H9 (cell line): ENCODE results near the gene RPGRIP1L. TPM values are rescaled to one million over a fixed set of nuclear protein-coding genes. Genes with fewer than 3 reads are reported as not detected.

Experiments
- DNase-seq: peaks from one replicate; pipeline ENCODE4 v3.0.0-alpha.2; 2017
- H2AFZ ChIP-seq: one replicate; pipeline ENCODE4 v1.6.1; 2013; ENCODE audit warnings: mild to moderate bottlenecking, low read length, control low read depth, moderate library complexity
- H2AK5ac ChIP-seq: 2 replicates; pipeline ENCODE4 v1.6.1; 2013; ENCODE audit warnings: low read length, control low read depth, mixed read lengths; ENCODE audit not compliant: insufficient read length
- H2BK120ac ChIP-seq: one replicate; pipeline ENCODE4 v1.6.1; 2013; ENCODE audit warnings: low read depth, mild to moderate bottlenecking, low read length, control low read depth, inconsistent platforms; ENCODE audit not compliant: poor library complexity, severe bottlenecking
- H2BK12ac ChIP-seq: 2 replicates; pipeline ENCODE4 v1.6.1; 2013; ENCODE audit warnings: low read length, control low read depth, mixed read lengths, low read depth; ENCODE audit not compliant: insufficient read length
- H2BK15ac ChIP-seq: 2 replicates; pipeline ENCODE4 v1.6.1; 2013; ENCODE audit warnings: low read depth, low read length, control low read depth
- H2BK20ac ChIP-seq: one replicate; pipeline ENCODE4 v1.6.1; 2013; ENCODE audit warnings: low read depth, mild to moderate bottlenecking, low read length, control low read depth, inconsistent platforms; ENCODE audit not compliant: poor library complexity, severe bottlenecking
- H2BK5ac ChIP-seq: 2 replicates; pipeline ENCODE4 v1.6.1; 2013; ENCODE audit warnings: low read length, control low read depth, mixed read lengths; ENCODE audit not compliant: insufficient read length
- H3K14ac ChIP-seq: 2 replicates; pipeline ENCODE4 v1.6.1; 2013; ENCODE audit warnings: low read length, control low read depth; ENCODE audit not compliant: insufficient read depth
- H3K18ac ChIP-seq: 2 replicates; pipeline ENCODE4 v1.6.1; 2013; ENCODE audit warnings: low read depth, mild to moderate bottlenecking, mixed read lengths, low read length, control low read depth; ENCODE audit not compliant: insufficient read length
- H3K23ac ChIP-seq: 2 replicates; pipeline ENCODE4 v1.6.1; 2013; ENCODE audit warnings: low read length, control low read depth, mixed read lengths, low read depth; ENCODE audit not compliant: insufficient read length
- H3K23me2 ChIP-seq: 2 replicates; pipeline ENCODE4 v1.6.1; 2013; ENCODE audit warnings: low read depth, mild to moderate bottlenecking, mixed read lengths, low read length, control low read depth; ENCODE audit not compliant: insufficient read length, poor library complexity, severe bottlenecking
- H3K27ac ChIP-seq: 2 replicates; pipeline ENCODE4 v1.5.1; 2013; ENCODE audit warnings: low read length, control low read depth, mixed read lengths, low read depth; ENCODE audit not compliant: insufficient read length
- H3K27me3 ChIP-seq: 2 replicates; pipeline ENCODE4 v1.6.1; 2013; ENCODE audit warnings: low read length, control low read depth, inconsistent platforms; ENCODE audit not compliant: insufficient read depth
- H3K4ac ChIP-seq: 2 replicates; pipeline ENCODE4 v1.6.1; 2013; ENCODE audit warnings: low read depth, mild to moderate bottlenecking, control low read depth, inconsistent platforms, low read length, moderate library complexity
- H3K4me1 ChIP-seq: 2 replicates; pipeline ENCODE4 v1.6.1; 2013; ENCODE audit warnings: low read length, control low read depth, inconsistent platforms; ENCODE audit not compliant: insufficient read depth
- H3K4me2 ChIP-seq: 2 replicates; pipeline ENCODE4 v1.6.1; 2013; ENCODE audit warnings: low read length, control low read depth, mixed read lengths; ENCODE audit not compliant: insufficient read length, insufficient read depth
- H3K56ac ChIP-seq: 2 replicates; pipeline ENCODE4 v1.6.1; 2013; ENCODE audit warnings: low read depth, mild to moderate bottlenecking, mixed read lengths, low read length, control low read depth; ENCODE audit not compliant: insufficient read length
- H3K79me1 ChIP-seq: 2 replicates; pipeline ENCODE4 v1.6.1; 2013; ENCODE audit warnings: low read depth, mild to moderate bottlenecking, moderate library complexity, low read length, control low read depth, inconsistent platforms; ENCODE audit not compliant: insufficient read depth, poor library complexity, severe bottlenecking
- H3K79me2 ChIP-seq: 2 replicates; pipeline ENCODE4 v1.6.1; 2013; ENCODE audit warnings: low read length, control low read depth, inconsistent platforms; ENCODE audit not compliant: insufficient read depth
- H3K9ac ChIP-seq: 2 replicates; pipeline ENCODE4 v1.6.1; 2013; ENCODE audit warnings: low read length, control low read depth, mixed read lengths; ENCODE audit not compliant: insufficient read length; ENCODE audit errors: extremely low read depth
- H3K9me3 ChIP-seq: one replicate; pipeline ENCODE4 v1.6.1; 2013; ENCODE audit warnings: low read depth, low read length, inconsistent platforms; ENCODE audit not compliant: control insufficient read depth
- H3T11ph ChIP-seq: one replicate; pipeline ENCODE4 v1.6.1; 2013; ENCODE audit warnings: mild to moderate bottlenecking, low read length, control low read depth, inconsistent platforms
- H4K20me1 ChIP-seq: one replicate; pipeline ENCODE4 v1.6.1; 2013; ENCODE audit not compliant: control insufficient read depth, insufficient read length, insufficient read depth
- H4K5ac ChIP-seq: 2 replicates; pipeline ENCODE4 v1.6.1; 2013; ENCODE audit warnings: low read depth, mild to moderate bottlenecking, mixed read lengths, low read length, control low read depth; ENCODE audit not compliant: insufficient read length
- H4K8ac ChIP-seq: replicated peaks from 2 replicates; pipeline ENCODE4 v1.6.1; 2013; ENCODE audit warnings: low read length, control low read depth, mixed read lengths, low read depth; ENCODE audit not compliant: insufficient read length
- H4K91ac ChIP-seq: 2 replicates; pipeline ENCODE4 v1.6.1; 2013; ENCODE audit warnings: low read depth, mild to moderate bottlenecking, moderate library complexity, mixed read lengths, low read length, control low read depth; ENCODE audit not compliant: insufficient read length
- H3K27ac Mint-ChIP-seq, 3 experiments: 2 replicates in 2 of 3; 3 replicates in 1 of 3; pipeline ENCODE4 v1.8.0; 2020 to 2021; ENCODE audit warnings: mixed read lengths in 3 of 3, mild to moderate bottlenecking in 1 of 3, moderate library complexity in 1 of 3
- H3K27me3 Mint-ChIP-seq: 2 replicates; pipeline ENCODE4 v1.8.0; 2021; ENCODE audit warnings: low read depth, mild to moderate bottlenecking, moderate library complexity, mixed read lengths
- H3K36me3 Mint-ChIP-seq, 3 experiments: 2 replicates in 2 of 3; 3 replicates in 1 of 3; pipeline ENCODE4 v1.8.0; 2020 to 2021; ENCODE audit warnings: low read depth in 3 of 3, mixed read lengths in 3 of 3; ENCODE audit not compliant: insufficient read depth in 1 of 3
- H3K4me1 Mint-ChIP-seq, 2 experiments: 2 replicates each; pipeline ENCODE4 v1.8.0; 2020; ENCODE audit warnings: mixed read lengths in 2 of 2
- H3K4me3 Mint-ChIP-seq, 2 experiments: 2 replicates in 1 of 2; 3 replicates in 1 of 2; pipeline ENCODE4 v1.8.0; 2020 to 2021; ENCODE audit warnings: mild to moderate bottlenecking in 2 of 2, mixed read lengths in 2 of 2, moderate library complexity in 1 of 2
- H3K9me3 Mint-ChIP-seq, 2 experiments: 2 replicates in 1 of 2; 3 replicates in 1 of 2; pipeline ENCODE4 v1.8.0; 2020; ENCODE audit warnings: mild to moderate bottlenecking in 2 of 2, mixed read lengths in 2 of 2, moderate library complexity in 1 of 2
- WGBS: extraction: QIAGEN DNeasy Blood & Tissue Kit; methylation state at CpG from one replicate; pipeline ENCODE4 v1.1.7; 2013; ENCODE audit warnings: missing lambda C conversion rate, low lambda C conversion rate, mixed read lengths; ENCODE audit not compliant: insufficient read length; ENCODE audit errors: extremely low coverage; 5-methylcytosine and 5-hydroxymethylcytosine counted together
- total RNA-seq: library from RNA; stranded (reverse); gene quantifications from 2 replicates; pipeline ENCODE4 v1.2.1, GENCODE V29; 2021
- TF ChIP-seq, protein P1 (sequence below): fragments of 200-600 bp; sonication (generic); conservative IDR thresholded peaks from 3 replicates; pipeline ENCODE4 v1.8.0; 2021; ENCODE audit warnings: antibody characterized with exemption, mild to moderate bottlenecking

Gene RPGRIP1L
- total RNA-seq, 1 experiment from 2014 or later = 11.7 TPM

DNA sequence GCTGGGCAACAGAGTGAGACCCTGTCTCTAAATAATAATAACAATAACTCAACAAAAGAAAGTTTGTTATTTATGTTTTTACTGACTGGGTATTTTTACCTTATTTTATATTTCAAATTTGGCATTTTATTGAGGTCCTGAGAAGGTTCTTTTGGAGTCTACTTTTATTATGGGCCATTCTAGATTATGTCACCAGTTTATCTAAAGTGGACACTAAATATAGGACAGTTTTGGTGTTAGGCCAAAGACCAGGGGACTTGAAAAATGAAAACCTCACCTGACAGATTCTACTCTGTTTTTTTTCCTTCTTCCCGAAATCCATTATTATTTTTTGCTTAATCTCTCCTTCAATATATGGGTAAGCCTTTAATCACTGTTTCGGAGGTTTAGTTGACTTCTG is 8.4 kb upstream of the RPGRIP1L start:
- Histone ChIP-seq H2AK5ac (no peak overlapping the region), H3K4me2 (no peak overlapping the region), H3K23ac (no peak overlapping the region), H4K20me1 (no peaks in the 10 kb centered on the region), H4K5ac (no peak overlapping the region), H3K56ac (no peak overlapping the region), H3K27ac (no peak overlapping the region), H2BK20ac (no peak overlapping the region), H3K18ac (no peak overlapping the region), H3K79me1 (peaks cover 3% of the 10 kb centered on the region), H3K23me2 (no peaks in the 10 kb centered on the region), H3T11ph (no peak overlapping the region), H2BK15ac (no peak overlapping the region), H3K27me3 (no peaks in the 10 kb centered on the region), H3K9ac (no peak overlapping the region), H3K14ac (no peak overlapping the region), H2BK5ac (no peak overlapping the region), H4K8ac (no peak overlapping the region), H3K4me1 (peaks cover 3% of the 10 kb centered on the region; the same call in 1 of the 2 replicates), H3K79me2 (0 out of 2 replicates have a peak, but pooled peaks cover 1% of the 10 kb centered on the region), H4K91ac (no peak overlapping the region), H2BK12ac (no peak overlapping the region), H2AFZ (no peak overlapping the region), H3K9me3 (no peaks in the 10 kb centered on the region), H3K4ac (no peak overlapping the region), H2BK120ac (no peak overlapping the region)
- Mint-ChIP-seq H3K4me1 (peaks cover 10 to 11% of the 10 kb centered on the region in 2 experiments), H3K27ac (no peak overlapping the region), H3K4me3 (no peak overlapping the region), H3K9me3 (no peaks in the 10 kb centered on the region), H3K27me3 (no peaks in the 10 kb centered on the region), H3K36me3 (no peaks in the 10 kb centered on the region)
- no CpG with 5 or more reads among the region's 2 CpGs for WGBS
- TF ChIP-seq, protein P1, sequence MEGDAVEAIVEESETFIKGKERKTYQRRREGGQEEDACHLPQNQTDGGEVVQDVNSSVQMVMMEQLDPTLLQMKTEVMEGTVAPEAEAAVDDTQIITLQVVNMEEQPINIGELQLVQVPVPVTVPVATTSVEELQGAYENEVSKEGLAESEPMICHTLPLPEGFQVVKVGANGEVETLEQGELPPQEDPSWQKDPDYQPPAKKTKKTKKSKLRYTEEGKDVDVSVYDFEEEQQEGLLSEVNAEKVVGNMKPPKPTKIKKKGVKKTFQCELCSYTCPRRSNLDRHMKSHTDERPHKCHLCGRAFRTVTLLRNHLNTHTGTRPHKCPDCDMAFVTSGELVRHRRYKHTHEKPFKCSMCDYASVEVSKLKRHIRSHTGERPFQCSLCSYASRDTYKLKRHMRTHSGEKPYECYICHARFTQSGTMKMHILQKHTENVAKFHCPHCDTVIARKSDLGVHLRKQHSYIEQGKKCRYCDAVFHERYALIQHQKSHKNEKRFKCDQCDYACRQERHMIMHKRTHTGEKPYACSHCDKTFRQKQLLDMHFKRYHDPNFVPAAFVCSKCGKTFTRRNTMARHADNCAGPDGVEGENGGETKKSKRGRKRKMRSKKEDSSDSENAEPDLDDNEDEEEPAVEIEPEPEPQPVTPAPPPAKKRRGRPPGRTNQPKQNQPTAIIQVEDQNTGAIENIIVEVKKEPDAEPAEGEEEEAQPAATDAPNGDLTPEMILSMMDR = no peak
- no peak for DNase-seq
